ENCODE data around the gene FHIT.

- TF ChIP-seq CTCF (IDR thresholded peaks at IDR 0.05; ENCODE audit: low read depth, low read length), result no peak
- TF ChIP-seq EZH2phosphoT487 (IDR thresholded peaks at IDR 0.05; ENCODE audit: low read depth), result no peak
These were observed 1347.0 kb downstream of the FHIT start for GRCh38 chr3:59904296-59904695.
